GM12878 (cell line): ENCODE measurements around the gene SERPINF2. TPM values are rescaled to one million over a fixed set of nuclear protein-coding genes. Genes with fewer than 3 reads are reported as not detected.

Source experiments
- ATAC-seq: fragments of 200-7000 bp; cut with Tn5 transposase; 3 replicates; pipeline ENCODE4 v1.9.1; 2020; ENCODE audit warnings: mild to moderate bottlenecking, moderate library complexity
- BruUV-seq: library from RNA; stranded (reverse); fragments of 400-500 nt; replicated peaks from 2 replicates; lab custom pipeline; 2021; lab: Mats Ljungman, UMichigan
- CTCF ChIA-PET: fragments of 300-600 bp; sonication (Branson Sonifier 250); formaldehyde crosslinking; extraction: SDS; loops from one replicate; lab custom pipeline; 2021; ENCODE audit warnings: inconsistent platforms; lab: Yijun Ruan, JAX
- POLR2A ChIA-PET: fragments of 350-600 bp; formaldehyde crosslinking; extraction: SDS; loops from one replicate; lab custom pipeline; 2021; ENCODE audit warnings: inconsistent platforms; lab: Charles Lee
- RAD21 ChIA-PET: fragments of 300-600 bp; sonication (Branson Sonifier 250); formaldehyde crosslinking; loops from one replicate; lab custom pipeline; 2023; ENCODE audit warnings: antibody characterized with exemption; ENCODE audit not compliant: unreplicated experiment; lab: Charles Lee
- SMC1A ChIA-PET: fragments of 300-600 bp; sonication (Branson Sonifier 250); formaldehyde crosslinking; loops from one replicate; lab custom pipeline; 2023; ENCODE audit not compliant: unreplicated experiment, uncharacterized antibody; lab: Charles Lee
- DNase-seq: peaks from one replicate; pipeline ENCODE4 v3.0.0-alpha.2; 2011; ENCODE audit warnings: low read depth, low spot score
- FAIRE-seq: peaks from 3 replicates; lab custom pipeline; 2011; peaks lifted over from hg19 to GRCh38; lab: Jason Lieb, UNC
- H2AFZ ChIP-seq: 2 replicates; pipeline ENCODE4 v1.6.0; 2011; ENCODE audit warnings: low read depth, low read length, control low read depth; ENCODE audit not compliant: control insufficient read depth
- H3K27ac ChIP-seq: 2 replicates; pipeline ENCODE4 v1.5.1; 2011; ENCODE audit warnings: control low read depth; ENCODE audit not compliant: control insufficient read depth, insufficient read depth
- H3K27me3 ChIP-seq, 2 experiments: replicated peaks in 1 of 2; 2 replicates each; pipeline versions ENCODE4 v1.6.0 to v1.6.1; 2011; ENCODE audit warnings: low read length in 1 of 2; ENCODE audit not compliant: control insufficient read depth in 2 of 2, insufficient read depth in 2 of 2
- H3K36me3 ChIP-seq, 2 experiments: 2 replicates each; pipeline ENCODE4 v1.5.1; 2011; ENCODE audit warnings: low read length in 1 of 2; ENCODE audit not compliant: control insufficient read depth in 2 of 2, insufficient read depth in 2 of 2
- H3K4me1 ChIP-seq: 2 replicates; pipeline ENCODE4 v1.6.1; 2011; ENCODE audit warnings: mild to moderate bottlenecking, low read length, moderate library complexity, mixed read lengths; ENCODE audit not compliant: control insufficient read depth, insufficient read depth
- H3K4me2 ChIP-seq: 2 replicates; pipeline ENCODE4 v1.6.0; 2011; ENCODE audit warnings: control low read depth; ENCODE audit not compliant: control insufficient read depth, insufficient read depth
- H3K4me3 ChIP-seq: fragments of 200-600 bp; sonication (generic); 2 replicates; pipeline ENCODE4 v1.5.1; 2016
- H3K79me2 ChIP-seq: 2 replicates; pipeline ENCODE4 v1.6.0; 2011; ENCODE audit warnings: low read length; ENCODE audit not compliant: control insufficient read depth, insufficient read depth
- H3K9ac ChIP-seq: 2 replicates; pipeline ENCODE4 v1.8.0; 2011; ENCODE audit warnings: low read length, control low read depth, mixed read lengths; ENCODE audit not compliant: control insufficient read depth, insufficient read depth
- H3K9me3 ChIP-seq: replicated peaks from 3 replicates; pipeline ENCODE4 v1.5.1; 2011; ENCODE audit warnings: mild to moderate bottlenecking, low read length; ENCODE audit not compliant: control insufficient read depth, insufficient read depth
- H4K20me1 ChIP-seq: 2 replicates; pipeline ENCODE4 v1.6.0; 2011; ENCODE audit not compliant: control insufficient read depth, insufficient read depth
- IKZF1 ChIP-seq: fragments of 450-650 bp; conservative IDR thresholded peaks from 2 replicates; pipeline ENCODE4 v1.6.1; 2017; ENCODE audit warnings: antibody characterized with exemption, mild to moderate bottlenecking
- POLR2A ChIP-seq: IDR thresholded peaks from 2 replicates; pipeline ENCODE4 v1.6.1; 2011; ENCODE audit warnings: low read depth, mild to moderate bottlenecking, low read length
- SUZ12 ChIP-seq: fragments of 200-600 bp; sonication (generic); IDR thresholded peaks from one replicate; pipeline ENCODE4 v1.6.1; 2018; ENCODE audit warnings: antibody characterized with exemption, mild to moderate bottlenecking; ENCODE audit not compliant: unreplicated experiment
- TCF12 ChIP-seq: IDR thresholded peaks from 2 replicates; pipeline ENCODE4 v1.6.1; 2011; ENCODE audit warnings: low read depth, mild to moderate bottlenecking, low read length
- YBX1 ChIP-seq: fragments of 450-650 bp; IDR thresholded peaks from 2 replicates; pipeline ENCODE4 v1.6.1; 2016; ENCODE audit warnings: antibody characterized with exemption
- ZNF24 ChIP-seq: fragments of 450-650 bp; IDR thresholded peaks from 2 replicates; pipeline ENCODE4 v1.6.1; 2017; ENCODE audit warnings: antibody characterized with exemption, mild to moderate bottlenecking
- WGBS: methylation state at CpG from one replicate; pipeline ENCODE4 v1.1.6; 2016; ENCODE audit warnings: low lambda C conversion rate; ENCODE audit not compliant: insufficient replicate concordance, insufficient coverage; ENCODE audit errors: missing lambda C conversion rate; 5-methylcytosine and 5-hydroxymethylcytosine counted together
- in situ Hi-C: fragments of 300-500 bp; cut with MboI; formaldehyde crosslinking; loops from 9 replicates; pipeline ENCODE4 v1.14.3; 2018; ENCODE audit warnings: mixed read lengths
- intact Hi-C: fragments of 100-400 bp; cut with micrococcal nuclease; formaldehyde crosslinking; loops from one replicate; pipeline ENCODE4 v1.14.2; 2022; ENCODE audit not compliant: unreplicated experiment
- polyA plus RNA-seq, 11 experiments: library from polyadenylated mRNA; depleted of rRNA in 4 of 11; unstranded in 6 of 11; stranded (reverse) in 5 of 11; fragments of >200 nt; fragmentation: Nextera tagmentation in 4 of 11; fragmentation: Illumina TruSeq in 1 of 11; extraction: Ambion mirVana in 4 of 11; extraction: Trizol in 1 of 11; gene quantifications; 1 replicate in 1 of 11; 2 replicates in 10 of 11; pipeline versions ENCODE4 v1.2.1 to v1.2.3, GENCODE V29; 2011 to 2016; ENCODE audit warnings: inconsistent platforms in 2 of 11, missing spikeins in 2 of 11, low read depth in 1 of 11
- total RNA-seq, 4 experiments: library from RNA; depleted of rRNA in 3 of 4; stranded (reverse); fragments of >200 nt in 3 of 4; fragmentation: Illumina TruSeq in 1 of 4; extraction: Trizol in 1 of 4; gene quantifications; 2 replicates each; pipeline versions ENCODE4 v1.2.1 to v1.2.3, GENCODE V29; 2013 to 2021
- TF ChIP-seq, protein P1 (sequence below): IDR thresholded peaks from 2 replicates; pipeline ENCODE4 v1.6.1; 2012; ENCODE audit warnings: low read length, inconsistent platforms
- TF ChIP-seq, protein P2 (sequence below): fragments of 450-650 bp; IDR thresholded peaks from 2 replicates; pipeline ENCODE4 v1.6.1; 2018; ENCODE audit warnings: mild to moderate bottlenecking, low read depth, moderate library complexity; ENCODE audit not compliant: partially characterized antibody

Gene SERPINF2
- total and polyA plus RNA-seq, 10 of the 15 experiments (the other 5 are each of a cell fraction or from before 2014, with no cell fraction given): 0.04 to 0.21 (median 0.12) TPM; not detected in 6

DNA sequence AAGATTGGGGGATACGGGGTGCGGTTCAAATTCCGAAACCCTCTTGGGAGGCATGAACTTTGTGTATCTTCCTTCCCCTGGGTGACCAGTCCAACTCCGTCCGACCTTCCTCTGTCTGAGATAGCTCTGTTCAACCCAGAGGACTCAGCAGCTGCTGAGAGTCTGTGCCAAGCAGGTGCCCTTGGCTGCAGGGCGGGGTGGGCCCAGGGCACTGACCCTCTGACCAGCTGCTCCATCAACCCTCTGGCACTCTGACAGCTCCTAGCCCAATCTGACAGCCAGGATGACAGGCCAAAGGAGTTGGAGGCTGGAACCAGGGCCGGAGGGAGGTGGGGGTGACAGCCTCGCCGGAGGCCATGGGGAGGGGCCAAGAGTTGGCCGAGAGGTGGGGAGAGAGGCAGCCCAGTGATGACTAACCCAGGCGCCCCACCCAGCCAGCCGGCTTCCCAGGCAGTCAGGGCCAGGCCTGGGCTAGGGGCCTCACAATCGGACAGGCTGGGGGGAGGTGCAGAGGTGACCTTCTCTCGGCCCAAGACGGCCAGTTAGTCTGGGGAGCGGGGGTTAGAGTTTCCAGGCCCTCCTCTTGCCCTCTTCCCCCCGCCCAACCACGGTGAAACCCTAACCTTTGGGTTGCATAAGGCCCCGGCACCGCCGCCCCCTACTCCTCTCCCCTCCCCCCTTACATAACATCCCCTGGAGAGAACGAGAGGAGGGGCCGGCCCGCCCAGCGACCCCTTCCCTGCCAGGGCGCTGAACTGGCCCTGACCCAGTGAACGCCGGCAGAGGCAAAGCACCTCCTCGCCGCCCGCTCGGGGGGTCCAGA, 27.5 kb upstream of the SERPINF2 start:
- TF ChIP-seq YBX1 (no peak), POLR2A (peak; percentile 27; the same call in 1 of the 2 replicates)
- intact Hi-C loops: loop anchor here (5.0 kb wide), 2 partner anchors 48 to 153 kb away; partner anchors contain the start of gene PITPNA
- in situ Hi-C loops: no loop called here
- ChIA-PET RAD21 (interaction anchor here (1.1 to 4.1 kb wide), 10 partner anchors 21 to 589 kb away, joined by 3 to 25 read pairs (median 8); partner anchors contain the start of genes SMG6 and SRR), CTCF (interaction anchor here (1.0 to 11.0 kb wide), 9 partner anchors 16 to 340 kb away, joined by 3 to 232 read pairs (median 8); partner anchors contain the start of genes HIC1, PRPF8, RILP and RPA1), POLR2A (interaction anchor here (1.4 to 2.3 kb wide), 4 partner anchors 71 to 149 kb away, joined by 3 to 18 read pairs (median 6); no protein-coding TSS in a partner anchor), SMC1A (interaction anchor here (1.4 to 2.5 kb wide), 3 partner anchors 120 to 155 kb away, joined by 3 to 15 read pairs (median 9); no protein-coding TSS in a partner anchor)
- Histone ChIP-seq H3K27ac (no peak overlapping the region), H3K27me3 (peaks cover 0 to 3% of the 10 kb centered on the region in 2 experiments; a peak in 1 of 4 replicates), H3K9me3 (no peaks in the 10 kb centered on the region), H3K79me2 (peaks cover 7% of the 10 kb centered on the region), H3K4me3 (peak overlapping the region; percentile 98; the same call in 1 of the 2 replicates), H2AFZ (no peak overlapping the region), H3K36me3 (peaks cover 0 to 7% of the 10 kb centered on the region in 2 experiments; a peak in 2 of 4 replicates), H3K9ac (peak overlapping the region; percentile 48), H3K4me1 (peaks cover 4% of the 10 kb centered on the region), H4K20me1 (no peaks in the 10 kb centered on the region), H3K4me2 (peak overlapping the region; percentile 90)
- 19% methylated on average over 19 of the region's 32 CpGs for WGBS
- no peak for FAIRE-seq
- no TSS peak for BruUV-seq
- DNase-seq: no peak
- no peak for ATAC-seq

- peaks cover 0 to 7% of the 10 kb centered on the region in 2 experiments; a peak in 2 of 4 replicates for H3K36me3 ChIP-seq
- ChIA-PET SMC1A (interaction anchor here (1.4 to 2.5 kb wide), 3 partner anchors 119 to 155 kb away, joined by 3 to 15 read pairs (median 9); no protein-coding TSS in a partner anchor), CTCF (interaction anchor here (0.9 to 11.0 kb wide), 9 partner anchors 15 to 339 kb away, joined by 3 to 232 read pairs (median 8); partner anchors contain the start of genes HIC1, PRPF8, RILP and RPA1), RAD21 (interaction anchor here (1.1 to 4.1 kb wide), 10 partner anchors 21 to 588 kb away, joined by 3 to 25 read pairs (median 8); partner anchors contain the start of genes SMG6 and SRR), POLR2A (interaction anchor here (1.3 to 2.3 kb wide), 5 partner anchors 71 to 313 kb away, joined by 3 to 18 read pairs (median 5); no protein-coding TSS in a partner anchor)
- intact Hi-C loops: loop anchor here (2.0 to 5.0 kb wide), 3 partner anchors 48 to 153 kb away; partner anchors contain the start of genes PITPNA and RPA1
- FAIRE-seq (no peak), DNase-seq (no peak), ATAC-seq (no peak)
- H3K27ac ChIP-seq: no peak overlapping the region
- WGBS: no CpG with 5 or more reads among the region's 23 CpGs
- peaks cover 0 to 2% of the 10 kb centered on the region in 2 experiments; a peak in 1 of 4 replicates for H3K27me3 ChIP-seq
- peak overlapping the region; percentile 62 for H2AFZ ChIP-seq
- H3K4me3 ChIP-seq: peak overlapping the region; percentile 98
- peak overlapping the region; percentile 90; the same call in 1 of the 2 replicates for H3K4me2 ChIP-seq
- H3K9ac ChIP-seq: peak overlapping the region; percentile 48
- no peaks in the 10 kb centered on the region for H3K9me3 ChIP-seq
- H3K79me2 ChIP-seq: peaks cover 7% of the 10 kb centered on the region
- in situ Hi-C loops: no loop called here
- no TSS peak for BruUV-seq
- no peaks in the 10 kb centered on the region for H4K20me1 ChIP-seq
- peaks cover 4% of the 10 kb centered on the region for H3K4me1 ChIP-seq
- TF ChIP-seq IKZF1 (no peak), TCF12 (no peak), ZNF24 (no peak), SUZ12 (no peak)
- TF ChIP-seq, protein P1, sequence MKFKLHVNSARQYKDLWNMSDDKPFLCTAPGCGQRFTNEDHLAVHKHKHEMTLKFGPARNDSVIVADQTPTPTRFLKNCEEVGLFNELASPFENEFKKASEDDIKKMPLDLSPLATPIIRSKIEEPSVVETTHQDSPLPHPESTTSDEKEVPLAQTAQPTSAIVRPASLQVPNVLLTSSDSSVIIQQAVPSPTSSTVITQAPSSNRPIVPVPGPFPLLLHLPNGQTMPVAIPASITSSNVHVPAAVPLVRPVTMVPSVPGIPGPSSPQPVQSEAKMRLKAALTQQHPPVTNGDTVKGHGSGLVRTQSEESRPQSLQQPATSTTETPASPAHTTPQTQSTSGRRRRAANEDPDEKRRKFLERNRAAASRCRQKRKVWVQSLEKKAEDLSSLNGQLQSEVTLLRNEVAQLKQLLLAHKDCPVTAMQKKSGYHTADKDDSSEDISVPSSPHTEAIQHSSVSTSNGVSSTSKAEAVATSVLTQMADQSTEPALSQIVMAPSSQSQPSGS: no peak
- TF ChIP-seq, protein P2, sequence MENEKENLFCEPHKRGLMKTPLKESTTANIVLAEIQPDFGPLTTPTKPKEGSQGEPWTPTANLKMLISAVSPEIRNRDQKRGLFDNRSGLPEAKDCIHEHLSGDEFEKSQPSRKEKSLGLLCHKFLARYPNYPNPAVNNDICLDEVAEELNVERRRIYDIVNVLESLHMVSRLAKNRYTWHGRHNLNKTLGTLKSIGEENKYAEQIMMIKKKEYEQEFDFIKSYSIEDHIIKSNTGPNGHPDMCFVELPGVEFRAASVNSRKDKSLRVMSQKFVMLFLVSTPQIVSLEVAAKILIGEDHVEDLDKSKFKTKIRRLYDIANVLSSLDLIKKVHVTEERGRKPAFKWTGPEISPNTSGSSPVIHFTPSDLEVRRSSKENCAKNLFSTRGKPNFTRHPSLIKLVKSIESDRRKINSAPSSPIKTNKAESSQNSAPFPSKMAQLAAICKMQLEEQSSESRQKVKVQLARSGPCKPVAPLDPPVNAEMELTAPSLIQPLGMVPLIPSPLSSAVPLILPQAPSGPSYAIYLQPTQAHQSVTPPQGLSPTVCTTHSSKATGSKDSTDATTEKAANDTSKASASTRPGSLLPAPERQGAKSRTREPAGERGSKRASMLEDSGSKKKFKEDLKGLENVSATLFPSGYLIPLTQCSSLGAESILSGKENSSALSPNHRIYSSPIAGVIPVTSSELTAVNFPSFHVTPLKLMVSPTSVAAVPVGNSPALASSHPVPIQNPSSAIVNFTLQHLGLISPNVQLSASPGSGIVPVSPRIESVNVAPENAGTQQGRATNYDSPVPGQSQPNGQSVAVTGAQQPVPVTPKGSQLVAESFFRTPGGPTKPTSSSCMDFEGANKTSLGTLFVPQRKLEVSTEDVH: no peak
These were observed 26.9 kb upstream of the SERPINF2 start for GRCh38 chr17:1715803-1716075.
